ENCODE results near the gene DIPK1B.

DIPK1B gene

DNA sequence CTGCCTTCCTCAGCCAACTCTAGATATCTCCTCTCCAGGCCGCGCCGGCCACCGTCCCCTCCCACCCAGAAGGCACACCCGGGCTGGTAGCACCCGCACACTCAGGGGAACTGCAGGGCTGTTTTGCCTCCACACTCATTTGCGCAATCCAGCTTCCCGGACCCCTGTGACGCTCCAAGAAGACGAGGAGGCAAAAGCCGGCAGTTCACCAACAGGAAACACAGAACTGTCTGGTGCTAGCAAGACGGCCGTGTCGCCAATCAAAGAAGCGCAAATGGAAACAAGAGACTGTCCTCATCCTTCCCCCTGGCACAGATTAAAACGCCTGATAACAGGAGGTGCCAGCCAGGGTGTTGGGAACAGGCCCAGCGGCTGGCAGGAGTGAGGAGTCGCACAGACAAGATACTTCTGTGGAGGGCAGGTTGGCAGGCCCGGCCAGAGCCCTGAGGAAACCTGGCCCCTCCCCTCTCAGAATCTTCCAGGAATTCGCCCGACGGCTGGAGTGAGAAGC lies 32.9 kb upstream of the DIPK1B start:
- FAIRE-seq, result no peak
- TF ChIP-seq POLR2AphosphoS5 (IDR thresholded peaks at IDR 0.05; ENCODE audit: low read depth, low read length), result no peak
- no peak for TF ChIP-seq PAX5 (IDR thresholded peaks at IDR 0.05; ENCODE audit: insufficient read depth, low read length, severe bottlenecking)
- no peak for DNase-seq (ENCODE audit: insufficient read length, low spot score)

- no peak for TF ChIP-seq TAF1 (IDR thresholded peaks at IDR 0.05; ENCODE audit: low read depth, low read length)
- no peak for TF ChIP-seq PAX5 (IDR thresholded peaks at IDR 0.05; ENCODE audit: insufficient read depth, low read length, severe bottlenecking)
- TF ChIP-seq POLR2AphosphoS5 (IDR thresholded peaks at IDR 0.05; ENCODE audit: low read depth, low read length), result no peak
- no peak for TF ChIP-seq SPI1 (IDR thresholded peaks at IDR 0.05; ENCODE audit: low read depth, low read length)
- no peak for TF ChIP-seq POLR2A (IDR thresholded peaks at IDR 0.05; ENCODE audit: low read depth, low read length)
- no peak for TF ChIP-seq POU2F2 (IDR thresholded peaks at IDR 0.05; ENCODE audit: low read depth, low read length)
- no peak for FAIRE-seq
Measured at GRCh38 chr9:136681029-136681428, 31.3 kb upstream of the DIPK1B start.

DNA sequence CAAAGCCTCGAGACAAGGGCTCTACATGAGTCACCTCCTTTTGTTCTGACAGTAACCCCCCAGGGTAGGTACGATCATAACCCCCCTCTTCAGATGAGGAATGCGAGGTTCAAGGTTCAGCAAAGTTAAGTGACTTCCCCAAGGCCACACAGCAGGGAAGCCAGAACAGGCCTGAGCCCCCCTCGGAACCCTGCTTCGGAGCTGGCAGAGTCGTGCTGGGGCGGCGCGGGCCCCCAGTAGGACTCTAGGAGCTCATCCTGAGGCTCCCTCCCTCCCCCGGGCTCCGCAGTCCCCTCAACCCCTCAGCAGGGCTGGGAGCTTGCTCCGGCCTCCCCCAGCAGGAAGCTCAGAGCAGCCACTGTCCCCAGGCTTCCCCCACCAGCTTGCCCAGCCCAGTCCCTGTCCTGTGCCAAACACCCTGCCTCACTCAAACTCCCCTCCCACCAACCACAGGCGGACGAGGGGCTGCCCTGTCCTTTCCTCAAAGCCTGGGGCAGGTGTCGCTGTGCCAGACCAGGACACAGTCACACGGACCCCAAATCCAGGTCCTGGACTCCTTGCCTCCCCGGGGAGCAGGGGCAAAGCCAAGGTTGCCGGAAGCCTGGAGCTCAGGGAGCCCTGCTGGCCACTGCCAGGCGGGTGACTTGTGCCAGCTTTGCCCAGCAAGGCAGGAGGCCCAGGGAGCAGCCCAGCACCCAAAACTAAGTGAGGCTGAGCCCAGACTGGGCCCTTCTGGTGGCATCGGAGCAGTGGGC lies 30.2 kb upstream of the DIPK1B start:
- FAIRE-seq (no peak), DNase-seq (ENCODE audit: insufficient read length, low spot score) (no peak)
- TF ChIP-seq POLR2A (IDR thresholded peaks at IDR 0.05; ENCODE audit: low read depth, low read length), result no peak

More at GRCh38 chr9:136681029-136681428, 31.3 kb upstream of the DIPK1B start:
- no peak for DNase-seq (ENCODE audit: insufficient read length, low spot score)

DNA sequence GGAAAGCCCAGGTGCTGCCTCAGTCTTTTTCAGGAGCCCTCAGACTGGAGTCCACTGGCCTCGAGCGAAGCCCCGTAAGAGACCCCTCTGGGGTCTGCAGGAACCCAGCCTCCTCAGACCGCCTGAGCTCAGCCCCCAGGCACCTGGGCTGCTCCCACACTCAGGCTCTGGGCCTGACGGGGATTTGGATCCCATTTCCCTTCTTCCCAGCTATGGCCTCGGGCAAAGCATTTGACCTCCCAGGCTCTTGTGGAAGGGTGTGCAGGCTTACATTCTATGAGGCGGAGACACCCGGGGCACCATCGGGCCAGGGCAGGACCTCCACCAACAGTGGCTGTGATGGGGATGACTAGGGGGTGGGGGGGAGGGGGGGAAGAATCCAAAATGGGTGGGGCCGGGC lies 29.7 kb upstream of the DIPK1B start:
- DNase-seq (ENCODE audit: insufficient read length, low spot score), result no peak
- TF ChIP-seq POU2F2 (IDR thresholded peaks at IDR 0.05; ENCODE audit: low read depth, low read length) (no peak), POLR2A (IDR thresholded peaks at IDR 0.05; ENCODE audit: low read depth, low read length) (no peak), SPI1 (IDR thresholded peaks at IDR 0.05; ENCODE audit: low read depth, low read length) (no peak), PAX5 (IDR thresholded peaks at IDR 0.05; ENCODE audit: insufficient read depth, low read length, severe bottlenecking) (no peak), POLR2AphosphoS5 (IDR thresholded peaks at IDR 0.05; ENCODE audit: low read depth, low read length) (no peak), TAF1 (IDR thresholded peaks at IDR 0.05; ENCODE audit: low read depth, low read length) (no peak)
- no peak for FAIRE-seq

DNA sequence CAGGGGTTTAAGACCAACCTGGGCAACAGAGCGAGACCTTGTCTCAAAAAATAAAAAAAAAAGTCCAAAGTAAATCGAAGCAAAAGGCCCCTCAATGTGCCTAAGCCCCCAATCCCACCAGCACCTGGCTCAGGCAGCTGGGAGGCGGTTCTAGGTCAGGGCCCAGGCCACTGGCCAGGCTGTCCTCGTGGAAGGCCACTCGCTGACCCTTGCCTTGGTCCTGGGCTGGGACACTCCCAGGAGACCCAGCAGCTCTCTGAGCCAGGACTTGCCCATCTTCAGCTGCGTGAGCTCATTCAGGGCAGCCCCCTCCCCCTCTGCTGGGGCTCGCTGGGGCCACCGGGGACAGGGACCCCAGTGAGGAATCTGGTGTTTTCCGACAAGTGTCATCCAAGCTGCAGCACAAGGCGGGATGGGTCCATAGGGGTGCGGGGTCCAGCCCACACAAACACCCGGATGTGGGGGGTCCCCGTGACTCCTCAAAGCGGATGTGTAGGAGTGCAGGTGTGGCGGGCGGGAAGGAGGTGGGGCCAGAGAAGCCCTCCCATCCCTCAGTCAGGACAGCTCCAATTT lies 29.1 kb upstream of the DIPK1B start:
- TF ChIP-seq POLR2A (IDR thresholded peaks at IDR 0.05; ENCODE audit: low read depth, low read length), result no peak
- no peak for TF ChIP-seq POLR2AphosphoS5 (IDR thresholded peaks at IDR 0.05; ENCODE audit: low read depth, low read length)
- no peak for TF ChIP-seq TAF1 (IDR thresholded peaks at IDR 0.05; ENCODE audit: low read depth, low read length)
- no peak for TF ChIP-seq PAX5 (IDR thresholded peaks at IDR 0.05; ENCODE audit: insufficient read depth, low read length, severe bottlenecking)
- TF ChIP-seq SPI1 (IDR thresholded peaks at IDR 0.05; ENCODE audit: low read depth, low read length), result no peak
- no peak for TF ChIP-seq POU2F2 (IDR thresholded peaks at IDR 0.05; ENCODE audit: low read depth, low read length)
- FAIRE-seq, result no peak
- no peak for DNase-seq (ENCODE audit: insufficient read length, low spot score)

GRCh38 chr9:136683755-136684154 lies 28.6 kb upstream of the DIPK1B start:
- no peak for FAIRE-seq

DNA sequence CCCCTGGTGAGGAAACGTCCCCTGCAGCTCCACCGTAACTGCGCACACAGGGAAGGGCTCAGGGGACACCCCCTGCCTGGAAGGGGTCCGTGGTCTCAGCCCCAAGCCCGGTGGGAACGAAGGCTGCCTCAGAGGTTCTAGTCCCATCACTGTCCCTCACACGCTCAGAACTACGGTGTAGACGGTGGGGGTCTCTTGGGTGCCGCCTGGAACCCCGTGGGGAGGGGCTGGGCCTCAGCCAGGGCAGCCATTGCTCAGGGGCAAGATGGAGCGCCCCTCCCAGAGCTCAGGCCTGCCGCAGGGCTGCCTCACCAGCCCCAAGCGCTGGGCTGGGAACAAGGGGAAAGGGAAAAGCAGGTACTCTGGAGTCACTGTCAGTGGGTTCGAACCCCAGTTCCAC lies 28.0 kb upstream of the DIPK1B start:
- FAIRE-seq (no peak), DNase-seq (ENCODE audit: insufficient read length, low spot score) (no peak)
- TF ChIP-seq TAF1 (IDR thresholded peaks at IDR 0.05; ENCODE audit: low read depth, low read length) (no peak), POU2F2 (IDR thresholded peaks at IDR 0.05; ENCODE audit: low read depth, low read length) (no peak), POLR2AphosphoS5 (IDR thresholded peaks at IDR 0.05; ENCODE audit: low read depth, low read length) (no peak), SPI1 (IDR thresholded peaks at IDR 0.05; ENCODE audit: low read depth, low read length) (no peak), PAX5 (IDR thresholded peaks at IDR 0.05; ENCODE audit: insufficient read depth, low read length, severe bottlenecking) (no peak), POLR2A (IDR thresholded peaks at IDR 0.05; ENCODE audit: low read depth, low read length) (no peak)

More at GRCh38 chr9:136683755-136684154, 28.6 kb upstream of the DIPK1B start:
- no peak for TF ChIP-seq POLR2AphosphoS5 (IDR thresholded peaks at IDR 0.05; ENCODE audit: low read depth, low read length)
- no peak for TF ChIP-seq POLR2A (IDR thresholded peaks at IDR 0.05; ENCODE audit: low read depth, low read length)
- TF ChIP-seq PAX5 (IDR thresholded peaks at IDR 0.05; ENCODE audit: insufficient read depth, low read length, severe bottlenecking), result no peak
- DNase-seq (ENCODE audit: insufficient read length, low spot score), result no peak

DNA sequence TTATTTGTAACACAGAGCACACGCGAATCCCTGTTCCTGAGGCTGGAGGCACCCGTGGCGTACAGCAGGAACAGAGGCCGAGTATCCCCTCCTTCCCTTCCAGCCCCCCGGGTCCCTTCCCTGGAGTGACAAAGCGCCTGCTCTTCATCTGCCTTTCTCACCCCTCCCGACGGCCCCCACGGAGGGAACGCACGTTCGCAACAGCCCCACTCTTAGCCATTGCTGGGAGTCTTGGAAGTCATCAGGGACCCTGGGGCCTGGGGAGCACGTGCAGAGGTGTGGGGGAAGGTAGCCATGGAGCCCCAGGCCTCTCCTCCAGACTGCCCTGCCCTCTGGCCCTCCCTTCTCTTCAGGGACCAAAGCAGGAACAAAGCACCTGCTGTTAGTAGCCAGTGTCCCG lies 27.6 kb upstream of the DIPK1B start:
- TF ChIP-seq POLR2AphosphoS5 (IDR thresholded peaks at IDR 0.05; ENCODE audit: low read depth, low read length) (no peak), POLR2A (IDR thresholded peaks at IDR 0.05; ENCODE audit: low read depth, low read length) (no peak), PAX5 (IDR thresholded peaks at IDR 0.05; ENCODE audit: insufficient read depth, low read length, severe bottlenecking) (no peak), TAF1 (IDR thresholded peaks at IDR 0.05; ENCODE audit: low read depth, low read length) (no peak), POU2F2 (IDR thresholded peaks at IDR 0.05; ENCODE audit: low read depth, low read length) (no peak), SPI1 (IDR thresholded peaks at IDR 0.05; ENCODE audit: low read depth, low read length) (no peak)
- DNase-seq (ENCODE audit: insufficient read length, low spot score), result no peak
- no peak for FAIRE-seq

DNA sequence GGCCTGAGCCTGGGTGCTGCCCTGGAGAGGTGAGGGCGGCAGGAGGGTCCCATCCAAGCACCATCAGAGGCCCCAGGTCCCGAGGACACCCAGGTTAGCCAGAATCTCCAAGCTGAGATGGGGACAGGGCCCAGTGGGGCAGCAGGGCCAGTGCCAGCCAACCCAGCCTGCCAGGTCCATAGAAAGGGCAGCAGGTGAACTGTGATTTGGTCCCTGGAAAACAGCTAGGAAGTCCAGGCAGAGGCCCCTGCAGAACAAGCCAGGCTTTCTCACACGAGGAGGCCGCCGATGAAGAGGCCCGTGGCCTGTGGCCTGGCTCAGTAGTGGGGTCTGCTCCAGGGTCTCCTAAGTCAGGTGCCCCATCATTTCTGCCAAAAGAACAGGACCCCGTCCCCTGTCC lies 27.2 kb upstream of the DIPK1B start:
- FAIRE-seq (no peak), DNase-seq (ENCODE audit: insufficient read length, low spot score) (no peak)
- TF ChIP-seq SPI1 (IDR thresholded peaks at IDR 0.05; ENCODE audit: low read depth, low read length) (no peak), POU2F2 (IDR thresholded peaks at IDR 0.05; ENCODE audit: low read depth, low read length) (no peak), PAX5 (IDR thresholded peaks at IDR 0.05; ENCODE audit: insufficient read depth, low read length, severe bottlenecking) (no peak)

DNA sequence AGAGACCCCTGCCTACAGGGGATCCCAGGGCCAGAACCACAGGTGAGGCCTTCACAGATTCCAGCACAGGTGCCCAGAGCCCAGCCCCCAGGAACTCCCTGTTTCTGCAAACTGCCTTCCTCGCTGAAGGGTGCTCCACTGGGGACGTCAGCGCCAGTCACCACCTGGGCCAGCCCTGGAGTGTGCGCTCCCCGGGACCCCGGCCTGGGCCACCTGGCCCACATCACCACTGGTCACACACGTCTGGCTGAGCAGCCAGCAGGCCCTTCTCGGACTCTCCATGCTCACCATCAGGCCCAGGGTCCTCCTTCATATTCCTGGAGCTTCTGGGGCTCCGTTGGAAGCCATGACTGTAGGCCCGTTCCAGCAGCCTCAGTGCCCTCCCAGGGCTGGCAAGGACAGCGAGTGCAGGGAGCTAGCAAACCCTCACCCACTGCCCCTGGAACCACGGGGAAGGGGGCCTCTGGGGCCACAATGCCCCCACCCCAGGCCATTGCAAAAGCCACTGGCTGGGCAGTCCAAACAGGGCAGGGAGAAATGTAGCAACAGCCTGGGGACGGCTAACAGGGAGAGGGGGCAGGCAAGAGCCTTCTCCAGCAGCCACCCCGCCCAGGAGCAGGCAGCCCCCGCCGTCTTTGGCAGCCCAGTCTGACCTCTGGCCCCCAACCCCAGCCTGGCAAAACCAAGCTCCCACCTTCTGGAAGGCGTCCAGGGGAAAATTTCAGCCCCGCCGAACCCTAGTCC lies 26.4 kb upstream of the DIPK1B start:
- no peak for DNase-seq (ENCODE audit: insufficient read length, low spot score)
- no peak for TF ChIP-seq TAF1 (IDR thresholded peaks at IDR 0.05; ENCODE audit: low read depth, low read length)
- TF ChIP-seq POLR2A (IDR thresholded peaks at IDR 0.05; ENCODE audit: low read depth, low read length), result no peak
- TF ChIP-seq POLR2AphosphoS5 (IDR thresholded peaks at IDR 0.05; ENCODE audit: low read depth, low read length), result no peak
- TF ChIP-seq SPI1 (IDR thresholded peaks at IDR 0.05; ENCODE audit: low read depth, low read length), result no peak
- no peak for TF ChIP-seq PAX5 (IDR thresholded peaks at IDR 0.05; ENCODE audit: insufficient read depth, low read length, severe bottlenecking)
- no peak for TF ChIP-seq POU2F2 (IDR thresholded peaks at IDR 0.05; ENCODE audit: low read depth, low read length)
- no peak for FAIRE-seq

All from GM12891 (cell line).